Fibroblast of peridontal ligament (primary cell): Measurements from ENCODE around the gene FEM1B.
A peak's percentile ranks its signal among the peaks of the same experiment; 100 is the strongest.
"Not testable (repeated sequence)": the region's sequence is repeated elsewhere in the genome, so short reads cannot be mapped to it uniquely, and the experiment has no call there.

Experiments used
- DNase-seq: peaks from one replicate; pipeline ENCODE4 v3.0.0-alpha.2; 2010; ENCODE audit errors: extremely low read depth

The FEM1B gene

DNA sequence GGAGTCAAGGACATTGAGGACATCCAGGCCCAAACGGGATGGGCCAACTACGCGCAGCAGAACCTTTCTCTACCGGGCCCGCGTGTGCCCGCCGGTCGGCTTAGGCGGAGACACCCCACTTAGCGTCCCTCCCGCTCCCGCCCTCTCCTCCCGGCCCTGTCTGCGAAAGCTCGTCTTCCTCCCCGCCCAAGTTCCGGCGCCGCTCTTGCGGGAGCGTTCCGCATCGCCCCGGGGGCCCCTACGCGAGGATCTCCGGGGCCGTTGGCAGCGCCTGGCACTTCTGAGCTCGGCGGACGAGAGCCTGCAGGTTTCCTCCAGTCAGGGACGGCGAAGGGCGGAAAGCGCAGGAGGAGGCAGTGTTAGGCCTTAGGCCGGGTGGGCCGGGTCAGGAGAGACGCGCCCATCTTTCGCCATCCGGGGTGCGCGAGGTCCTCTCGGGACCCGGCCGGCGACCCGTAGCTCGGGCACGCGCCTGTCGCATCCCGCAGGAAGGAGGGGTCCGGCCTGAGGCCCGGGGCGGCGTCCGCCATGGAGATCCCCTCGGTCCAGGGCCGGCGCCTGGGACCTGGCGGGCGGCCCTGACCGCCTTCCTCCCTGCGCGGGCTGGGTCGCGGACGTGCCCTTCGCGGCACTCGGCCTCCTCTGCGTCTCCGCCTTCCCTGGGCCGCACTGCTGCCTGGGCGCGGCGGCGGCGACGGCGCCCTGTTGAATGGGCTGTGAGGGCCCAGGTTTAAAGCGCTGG is at the start of gene FEM1B:
TSS of gene FEM1B (plus strand) at position 143 of the 742 bp plus-strand sequence. CDS start 673 bp downstream, outside the sequence.
- peak; percentile 91 for DNase-seq

DNA sequence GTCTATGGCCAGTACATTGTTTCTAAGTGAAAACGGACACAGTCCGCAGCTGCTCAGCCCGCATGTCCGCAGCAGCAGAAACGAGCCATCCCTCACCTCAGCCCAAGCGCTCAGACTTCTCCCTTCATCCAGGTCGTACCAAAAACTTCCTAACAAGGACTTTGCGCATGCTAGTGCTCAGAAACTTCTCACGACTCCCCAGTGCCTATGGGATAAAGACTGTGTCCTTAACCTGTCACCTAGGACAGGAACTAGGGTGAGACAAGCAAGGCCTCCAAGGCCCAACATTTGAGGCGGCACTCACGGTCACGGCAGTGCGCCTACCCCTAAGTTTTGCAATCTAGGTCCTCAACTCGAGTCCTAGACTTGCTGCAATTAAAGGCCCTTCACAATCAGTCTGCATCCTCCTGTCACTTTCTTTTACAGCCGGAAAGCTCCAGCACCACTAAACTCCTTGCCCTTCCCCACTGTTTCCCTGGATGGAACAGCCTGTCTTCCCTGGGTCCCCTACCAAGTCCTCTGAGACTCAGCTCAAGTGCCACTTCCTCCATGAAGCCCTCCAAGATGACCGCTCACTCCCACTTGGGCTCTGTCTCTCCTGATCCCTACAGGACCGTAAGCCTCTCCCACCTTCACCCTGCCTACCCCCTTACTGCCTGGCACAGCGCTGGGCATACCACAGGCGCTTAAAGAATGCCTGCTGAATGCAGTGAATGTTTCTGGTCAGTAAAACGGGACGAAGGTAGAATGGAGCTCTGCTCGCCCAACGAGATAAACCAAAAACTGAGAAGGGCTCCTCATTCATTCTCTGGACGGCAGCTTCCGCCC is 49.2 kb upstream of the FEM1B start:
- DNase-seq: no peak

DNA sequence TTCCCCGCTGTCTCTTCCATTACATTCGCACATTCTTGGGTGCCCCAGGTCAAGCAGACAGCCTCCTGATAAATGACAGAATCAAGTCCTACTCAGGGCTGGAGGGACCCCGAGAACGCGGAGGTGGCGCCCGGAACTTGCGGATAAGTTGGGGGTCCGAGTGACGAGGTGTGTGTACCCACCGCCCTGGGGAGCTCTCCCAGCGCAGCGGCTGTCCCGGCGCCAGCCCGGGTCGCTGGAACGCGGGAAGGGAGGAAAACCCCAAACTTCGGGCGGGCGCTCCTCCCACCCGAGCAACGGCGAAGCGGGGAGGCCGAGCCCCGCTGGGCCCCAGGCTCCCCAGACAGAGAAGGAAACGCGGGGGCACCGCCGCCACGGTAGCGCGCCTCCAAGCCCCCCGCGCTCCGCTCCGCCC is 48.6 kb upstream of the FEM1B start:
- DNase-seq: no peak

DNA sequence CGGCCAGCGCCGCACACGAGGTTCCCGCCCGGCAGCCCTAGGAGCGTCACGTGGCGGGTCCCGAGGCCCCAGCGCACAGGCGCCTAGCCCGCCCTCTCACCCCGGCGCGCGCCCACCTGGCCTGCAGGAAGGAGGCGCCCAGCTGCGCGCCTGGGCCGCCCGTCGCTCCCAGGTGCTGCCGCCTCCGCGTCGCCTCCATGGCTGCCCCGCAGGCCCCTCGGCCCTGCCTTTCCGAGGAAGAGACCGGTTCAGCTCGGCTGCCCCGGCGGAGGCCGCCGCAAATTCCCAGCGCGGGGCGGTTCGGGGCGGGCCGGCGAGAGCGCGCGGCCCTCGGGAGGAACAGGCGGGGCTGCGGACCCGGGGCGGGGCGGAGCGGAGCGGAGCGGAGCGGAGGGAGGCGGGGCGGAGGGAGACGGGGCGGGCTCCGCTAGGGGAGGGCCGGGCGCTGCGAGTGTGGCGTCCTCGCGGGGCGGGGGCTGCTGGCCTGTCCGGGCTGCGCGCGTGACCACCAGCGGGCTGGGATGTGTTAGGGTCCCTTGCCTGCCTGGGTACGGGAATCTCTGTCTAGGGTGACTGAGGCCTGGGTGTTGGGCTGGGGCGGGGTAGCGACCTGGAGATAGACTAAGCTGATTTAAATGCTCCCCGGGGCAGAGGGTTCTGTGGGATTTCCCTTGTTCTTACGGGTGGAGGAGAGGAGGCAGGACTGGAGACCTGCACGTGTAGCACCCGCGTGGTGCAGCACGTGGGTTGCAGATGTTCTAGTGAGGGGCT is 48.0 kb upstream of the FEM1B start, which contains the start of gene CLN6:
TSS of gene CLN6 (minus strand) at position 343 of the 771 bp plus-strand sequence. CDS start at position 199, 144 bp downstream.
- DNase-seq: peak; percentile 75

DNA sequence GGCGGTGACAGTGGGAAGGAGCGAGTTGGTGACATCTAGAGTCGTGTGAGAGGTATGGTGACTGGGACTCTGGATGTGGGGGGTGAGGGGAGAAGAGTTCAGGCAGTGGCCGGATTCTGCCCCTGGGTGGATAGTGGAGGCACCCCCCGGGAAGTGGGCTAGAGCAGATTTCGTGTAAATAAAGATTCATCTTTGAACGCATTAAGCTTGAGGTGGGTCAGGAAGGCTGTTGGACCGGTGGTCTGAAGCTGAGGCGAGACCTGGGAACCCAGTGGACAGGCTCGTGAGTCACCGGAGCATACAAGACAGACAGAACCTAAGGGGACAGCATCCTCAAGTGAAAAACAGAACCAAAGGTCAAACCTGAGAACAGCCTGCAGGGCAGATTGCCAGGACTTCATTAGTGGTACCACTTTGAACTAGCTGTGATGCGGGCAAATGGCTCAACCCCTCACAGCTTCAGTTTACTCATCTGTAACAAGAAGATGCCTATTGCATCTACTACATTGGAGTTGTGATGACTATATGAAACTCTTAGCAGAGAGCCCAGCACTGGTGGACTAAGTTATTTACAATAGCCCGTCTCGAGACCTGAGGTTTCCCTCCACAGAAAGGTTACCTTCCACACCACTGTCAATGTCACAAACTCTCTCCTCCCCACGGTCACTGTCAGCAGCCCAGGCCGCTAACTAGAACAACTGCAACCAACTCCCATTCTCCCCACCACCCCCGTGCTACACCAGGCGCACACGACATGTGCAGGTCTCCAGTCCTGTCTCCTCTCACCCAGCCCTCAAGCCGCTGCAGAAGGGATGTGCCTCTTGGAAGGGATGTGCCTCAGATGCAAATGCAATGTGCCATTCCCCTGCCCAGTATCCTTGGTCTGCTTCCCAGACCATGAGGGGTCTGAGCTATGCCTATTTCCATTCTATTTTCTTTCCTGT is 47.1 kb upstream of the FEM1B start:
- DNase-seq: peak; percentile 30

DNA sequence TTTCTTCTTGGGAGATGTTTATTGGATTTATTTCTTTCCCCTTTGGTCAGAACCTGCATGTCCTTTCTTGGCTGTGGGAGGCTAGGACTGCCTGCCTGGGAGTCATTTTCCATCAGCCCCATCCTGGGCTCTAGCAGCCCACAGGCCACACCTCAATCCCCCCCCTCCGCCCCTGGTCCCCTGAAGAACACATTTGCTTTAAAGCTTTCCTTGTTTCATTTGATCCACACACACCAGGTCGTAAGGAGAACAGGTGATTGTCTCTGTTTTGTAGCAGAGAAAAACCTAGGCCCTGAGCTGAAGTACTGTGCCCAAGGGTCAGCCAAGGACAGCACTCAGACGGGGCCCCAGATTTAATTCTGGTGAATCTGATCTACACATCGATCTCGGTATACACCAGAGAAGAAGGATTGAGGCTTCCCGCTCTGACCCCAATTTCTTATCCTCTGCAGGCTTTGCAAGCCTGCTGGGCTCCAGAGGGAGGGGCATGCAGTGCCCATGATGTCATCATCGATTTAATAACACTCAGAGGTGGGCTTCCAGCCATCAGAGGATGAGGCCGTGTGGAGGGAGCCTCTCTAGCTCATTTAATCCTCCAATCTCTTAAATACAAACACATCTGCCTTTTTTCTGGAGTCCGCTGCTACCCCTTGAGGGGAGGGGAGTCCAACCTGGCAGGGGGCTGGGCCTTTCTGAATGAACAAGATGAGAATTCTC is 46.3 kb upstream of the FEM1B start:
- DNase-seq: no peak

DNA sequence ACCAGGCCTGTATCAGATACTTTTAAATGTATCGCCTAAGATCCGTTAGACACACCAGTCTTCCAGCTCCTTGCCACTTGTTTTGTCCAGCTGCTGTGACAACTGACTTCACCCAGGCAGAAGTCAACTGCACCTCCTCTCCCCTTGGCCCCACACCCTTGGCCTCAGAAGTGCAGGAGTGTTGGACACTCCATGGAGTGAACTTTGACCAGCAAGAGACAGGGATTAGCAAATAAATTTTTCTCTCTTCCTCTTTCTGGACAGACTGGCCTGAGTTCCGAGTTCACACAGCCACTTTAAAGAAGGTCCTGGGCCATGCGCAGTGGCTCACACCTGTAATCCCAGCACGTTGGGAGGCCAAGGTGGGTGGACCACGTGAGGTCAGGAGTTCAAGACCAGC is 45.1 kb upstream of the FEM1B start:
- no peak for DNase-seq

DNA sequence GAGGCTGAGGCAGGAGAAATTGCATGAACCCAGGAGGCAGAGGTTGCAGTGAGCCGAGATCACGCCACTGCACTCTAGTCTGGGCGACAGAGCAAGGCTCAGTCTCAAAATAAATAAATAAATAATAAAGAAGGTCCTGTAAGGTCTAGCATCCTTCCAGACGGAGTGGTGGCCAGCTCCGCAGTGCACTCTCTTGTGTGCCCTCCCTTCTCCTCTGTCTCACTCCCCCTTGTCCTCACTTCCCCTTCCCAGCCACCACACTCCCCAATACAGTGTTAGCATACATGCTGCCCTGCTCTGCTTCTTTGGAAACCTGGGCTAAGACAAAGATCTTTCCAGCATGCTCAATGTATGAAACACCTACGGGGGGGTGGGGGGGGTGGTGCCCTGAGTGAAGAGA is 44.6 kb upstream of the FEM1B start:
- DNase-seq: no peak

DNA sequence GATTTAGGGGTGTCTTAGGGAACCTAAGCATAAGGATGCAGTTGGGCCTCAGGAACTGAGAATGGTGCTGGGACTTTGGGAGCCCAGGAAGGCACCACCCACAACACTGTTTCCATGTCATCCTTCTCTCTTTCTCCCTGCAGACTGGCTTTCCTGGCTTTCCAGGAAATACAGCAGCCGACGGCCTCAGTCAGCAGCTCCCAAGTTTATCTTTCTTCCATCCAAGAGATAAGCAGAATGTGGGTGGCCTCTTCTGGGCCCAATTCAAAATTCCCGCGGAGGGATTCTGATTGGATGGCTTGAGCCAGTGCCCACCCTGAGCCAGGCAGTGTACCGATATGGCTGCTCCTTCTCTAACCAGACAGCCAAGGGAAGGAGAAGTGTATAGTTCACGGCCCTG is 43.5 kb upstream of the FEM1B start:
- no peak for DNase-seq

DNA sequence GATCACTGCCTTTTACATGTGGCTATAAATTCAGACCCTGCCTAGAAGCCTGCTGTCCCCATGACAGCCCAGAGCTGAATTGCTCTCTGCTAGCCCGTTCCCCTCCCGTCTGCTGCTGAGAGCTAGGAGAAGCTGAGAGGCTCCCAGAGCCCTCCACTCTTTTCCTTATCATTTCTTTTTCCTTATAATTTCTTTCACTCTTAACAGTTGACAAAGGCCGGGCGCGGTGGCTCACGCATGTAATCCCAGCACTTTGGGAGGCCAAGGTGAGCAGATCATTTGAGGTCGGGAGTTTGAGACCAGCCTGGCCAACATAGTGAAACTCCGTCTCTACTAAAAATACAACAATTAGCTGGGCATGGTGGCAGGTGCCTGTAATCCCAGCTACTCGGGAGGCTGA is 43.0 kb upstream of the FEM1B start:
- not testable (repeated sequence) for DNase-seq

DNA sequence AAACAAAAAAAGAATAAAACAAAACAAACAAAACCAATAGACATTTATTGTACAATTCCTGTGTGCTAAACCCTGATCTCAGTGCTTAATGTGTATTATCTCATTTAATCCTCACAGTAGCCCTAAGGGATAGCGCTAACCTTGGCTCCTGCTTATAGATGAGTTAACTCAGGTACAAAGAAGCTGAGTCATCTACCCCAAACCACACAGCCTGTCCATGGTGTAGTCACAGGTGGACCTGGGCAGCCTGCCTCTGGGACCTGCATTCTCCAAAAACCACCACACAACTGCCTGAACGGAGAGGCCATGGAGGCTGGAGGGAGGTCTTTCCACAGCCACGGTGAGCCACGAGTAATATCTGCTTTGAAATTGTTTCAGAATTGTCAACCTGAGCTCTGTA is 42.5 kb upstream of the FEM1B start:
- no peak for DNase-seq

DNA sequence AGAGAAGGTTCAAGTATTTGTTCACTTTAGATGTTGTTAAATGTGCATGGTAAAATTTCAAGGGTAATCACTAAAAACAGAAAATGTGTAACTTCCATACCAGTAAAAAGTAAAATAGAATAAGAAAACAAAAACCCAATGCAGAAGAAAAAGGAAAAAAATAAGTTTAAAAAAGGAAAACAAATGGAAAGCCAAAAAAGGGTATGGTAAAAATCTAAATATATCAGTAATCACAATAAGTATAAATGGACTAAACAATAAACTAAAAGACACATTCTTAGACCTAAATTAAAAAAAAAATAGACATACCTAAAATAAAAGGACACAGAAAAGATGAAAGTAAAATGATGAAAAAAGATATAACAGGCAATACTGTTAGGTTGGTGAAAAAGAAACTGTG is 38.5 kb upstream of the FEM1B start:
- DNase-seq: no peak

DNA sequence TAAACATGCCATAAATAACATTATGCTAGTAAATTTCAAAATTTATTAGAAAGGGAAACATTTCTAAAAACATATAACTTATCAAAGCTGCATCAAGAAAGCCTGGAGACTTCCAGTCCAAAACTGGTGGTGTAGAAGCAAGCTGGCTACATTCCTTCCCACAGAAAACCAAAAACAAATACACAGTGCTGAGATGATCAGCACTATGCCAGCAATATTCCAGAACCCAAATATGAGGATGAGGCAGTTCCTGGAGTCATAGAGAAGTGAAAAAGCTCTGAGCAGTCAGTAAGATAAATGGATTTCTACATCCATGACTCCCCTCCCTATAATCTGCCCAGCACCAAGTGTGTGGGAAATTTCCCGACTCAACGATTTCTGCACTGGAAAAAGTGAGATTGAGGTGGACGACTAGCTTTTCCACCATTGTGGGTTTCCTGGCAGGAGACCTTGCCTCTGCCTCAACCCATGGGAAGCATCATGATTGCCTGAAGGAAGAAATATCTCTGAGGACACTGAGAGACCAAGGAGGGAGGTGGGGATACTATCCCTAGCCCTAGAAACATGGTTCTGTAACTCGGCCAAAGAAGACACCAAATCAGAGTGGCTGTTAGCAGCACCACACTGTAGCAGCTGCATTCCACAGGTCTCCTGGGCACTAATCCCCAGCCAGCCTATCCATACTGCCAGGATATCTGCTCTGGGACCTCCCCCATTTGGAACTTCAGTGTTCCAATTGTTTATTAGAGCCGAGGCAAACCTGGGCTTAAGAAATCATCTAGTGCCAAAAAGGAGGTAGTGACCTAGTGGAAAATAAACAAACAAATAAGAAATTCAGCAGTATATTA is 36.2 kb upstream of the FEM1B start:
- peak; percentile 51 for DNase-seq

DNA sequence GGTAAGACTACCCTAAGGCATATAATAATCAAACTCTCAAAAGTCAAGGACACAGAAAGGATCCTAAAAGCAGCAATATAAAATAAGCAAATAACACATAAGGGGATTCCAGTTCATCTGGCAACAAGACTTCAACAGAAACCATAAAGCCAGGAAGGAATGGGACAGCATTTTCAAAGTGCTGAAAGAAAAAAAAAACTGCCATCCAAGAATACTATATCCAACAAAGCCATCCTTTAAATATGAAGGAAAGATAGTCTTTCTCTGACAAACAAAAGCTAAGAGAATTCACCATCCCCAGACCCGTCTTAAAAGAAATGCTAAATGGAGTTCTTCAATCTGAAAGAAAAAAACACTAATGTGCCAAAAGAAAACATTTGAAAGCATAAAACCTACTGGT is 33.3 kb upstream of the FEM1B start:
- no peak for DNase-seq

DNA sequence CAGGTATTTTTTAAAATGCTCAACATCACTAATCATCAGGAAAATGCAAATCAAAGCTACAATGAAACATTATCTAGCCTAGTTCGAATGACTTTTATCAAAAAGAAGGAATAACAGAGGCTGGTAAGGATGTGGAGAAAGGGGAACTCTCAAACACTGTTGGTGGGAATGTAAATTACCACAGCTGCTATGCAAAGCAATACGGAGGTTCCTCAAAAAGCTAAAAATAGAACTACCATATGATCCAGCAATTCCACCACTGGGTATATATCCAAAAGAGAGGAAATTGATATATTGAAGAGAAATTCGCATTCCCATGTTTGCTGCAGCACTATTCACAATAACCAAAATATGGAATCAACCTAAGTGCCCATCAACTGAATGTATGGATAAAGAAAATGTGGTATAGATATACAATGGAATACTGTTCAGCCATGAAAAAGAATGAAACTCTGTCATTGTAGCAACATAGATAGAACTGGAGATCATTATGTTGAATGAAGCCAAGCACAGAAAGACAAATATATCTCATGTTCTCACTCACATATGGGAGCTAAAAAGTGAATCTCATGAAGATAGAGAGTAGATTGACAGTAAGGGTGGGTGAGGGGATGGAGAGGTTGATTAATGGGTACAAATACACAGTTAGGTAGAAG is 28.4 kb upstream of the FEM1B start:
- DNase-seq: no peak

DNA sequence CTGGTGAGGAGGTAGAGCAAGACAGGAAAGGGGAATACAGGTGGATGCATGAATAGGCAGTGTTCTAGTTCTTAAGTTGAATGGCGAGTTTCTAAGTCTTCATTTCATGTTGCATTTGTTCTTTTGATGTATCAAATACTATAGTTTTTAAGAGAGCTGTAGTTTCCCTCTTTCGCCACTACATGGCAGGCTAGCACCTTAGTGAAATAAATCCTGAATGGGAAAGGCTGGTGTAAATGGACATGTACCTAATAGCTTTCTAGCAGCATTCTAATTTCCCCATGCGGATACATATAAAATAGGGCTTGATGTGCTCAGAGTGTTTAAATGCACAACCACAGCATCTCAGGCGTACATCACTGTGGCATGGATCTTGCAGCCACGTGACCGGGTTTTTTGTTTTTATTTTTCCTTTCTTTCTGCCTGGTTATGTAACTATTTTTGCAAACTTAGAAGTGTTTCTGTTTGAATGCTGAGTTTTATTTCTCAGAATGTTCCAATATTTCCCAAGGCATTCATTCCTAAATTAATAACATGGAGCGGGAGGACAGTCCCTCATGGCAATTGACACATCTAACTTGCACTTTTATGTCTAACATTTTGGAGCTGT is 24.5 kb upstream of the FEM1B start:
- peak; percentile 89 for DNase-seq

DNA sequence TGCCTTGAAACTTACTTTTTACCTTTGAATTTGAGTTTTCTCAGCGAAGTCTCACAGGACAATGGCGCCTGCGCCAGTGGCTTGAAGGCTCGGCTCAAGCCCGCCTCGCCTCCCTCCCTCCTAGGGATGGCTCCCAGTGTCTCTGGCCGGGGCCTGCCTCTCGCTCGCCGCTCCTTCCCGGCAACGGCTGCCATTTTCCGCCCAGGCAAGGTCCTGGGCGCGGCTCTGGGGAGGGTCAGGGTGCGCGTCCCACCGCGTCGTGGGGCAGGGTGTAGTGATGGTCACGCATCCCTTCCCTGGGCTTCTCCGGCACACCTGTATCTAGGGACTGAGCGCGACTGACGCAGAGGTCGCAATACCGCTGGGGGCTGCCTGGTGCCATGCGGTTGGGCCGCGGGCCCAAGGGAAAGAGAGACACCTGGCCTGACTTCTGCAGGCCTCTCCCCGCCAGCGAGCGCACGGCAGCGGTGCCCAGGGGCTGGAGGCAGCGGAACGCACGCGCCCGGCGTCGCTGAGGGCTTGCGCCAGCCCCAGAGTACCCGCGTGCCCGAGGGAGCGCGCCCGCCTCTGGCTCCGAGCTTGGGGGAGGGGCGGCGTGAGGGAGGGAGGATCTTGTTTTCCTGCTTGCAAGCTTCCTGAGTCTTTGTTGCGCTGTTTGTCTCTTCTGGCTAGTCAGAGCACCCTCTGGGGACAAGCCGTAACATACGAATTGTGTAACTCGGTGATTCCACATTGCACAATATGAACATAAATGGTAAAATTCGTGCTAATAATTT is 20.7 kb upstream of the FEM1B start:
- DNase-seq: peak; percentile 82

DNA sequence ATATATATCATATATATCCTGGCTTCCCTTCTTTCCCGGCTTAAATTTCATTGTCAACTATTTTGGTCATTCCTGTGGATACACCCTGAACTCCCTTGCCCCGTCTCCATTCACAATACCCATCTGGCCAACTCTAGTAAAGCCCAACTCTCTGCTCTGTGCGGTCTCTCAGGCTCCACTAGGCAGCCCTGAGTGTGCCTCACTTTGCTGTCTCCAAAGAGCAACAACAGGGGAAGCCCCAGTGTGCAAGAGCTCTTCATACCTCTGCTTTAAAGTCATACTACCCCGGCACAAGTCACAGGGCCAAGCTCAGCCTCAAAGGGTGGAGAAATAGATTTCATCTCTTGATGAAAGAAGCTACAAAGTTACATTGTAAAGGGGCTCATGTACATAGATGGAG is 18.9 kb upstream of the FEM1B start:
- no peak for DNase-seq
